Vagina (tissue), 2 donors: ENCODE measurements around the gene RCOR1. TPM values are rescaled to one million over a fixed set of nuclear protein-coding genes. Genes with fewer than 3 reads are reported as not detected.

Experiments
- DNase-seq, 2 donors: peaks; one replicate each; pipeline ENCODE4 v3.0.0-alpha.2; 2017; ENCODE audit errors: extremely low spot score in 2 of 2
- H3K27ac ChIP-seq: fragments of 200-600 bp; sonication (generic); one replicate; pipeline ENCODE4 v1.5.1; 2019
- H3K27me3 ChIP-seq: fragments of 200-600 bp; sonication (generic); one replicate; pipeline ENCODE4 v1.5.1; 2019
- H3K36me3 ChIP-seq, 2 donors: fragments of 200-600 bp; sonication (generic); one replicate each; pipeline ENCODE4 v1.5.1; 2017 to 2019
- H3K4me1 ChIP-seq: fragments of 200-600 bp; sonication (generic); one replicate; pipeline ENCODE4 v1.5.1; 2019
- H3K4me3 ChIP-seq, 2 donors: fragments of 200-600 bp; sonication (generic); 1 replicate in 1 of 2; 2 replicates in 1 of 2; pipeline ENCODE4 v1.5.1; 2016 to 2019
- H3K9me3 ChIP-seq: fragments of 200-600 bp; sonication (generic); one replicate; pipeline ENCODE4 v1.5.1; 2019
- CTCF ChIP-seq, 3 experiments: fragments of 450-650 bp in 2 of 3; fragments of 200-600 bp in 1 of 3; sonication (generic) in 1 of 3; IDR thresholded peaks; one replicate each; pipeline ENCODE4 v1.5.1; 2017 to 2019; ENCODE audit warnings: antibody characterized with exemption in 3 of 3, mild to moderate bottlenecking in 2 of 3, moderate library complexity in 2 of 3
- POLR2A ChIP-seq, 2 donors: fragments of 450-650 bp; IDR thresholded peaks; one replicate each; pipeline ENCODE4 v1.6.1; 2017; ENCODE audit warnings: antibody characterized with exemption in 2 of 2, mild to moderate bottlenecking in 2 of 2, moderate library complexity in 2 of 2
- POLR2AphosphoS5 ChIP-seq, 2 donors: sonication (generic); formaldehyde crosslinking; IDR thresholded peaks; one replicate each; pipeline ENCODE4 v1.9.0; 2017; ENCODE audit warnings: antibody characterized with exemption in 2 of 2, mild to moderate bottlenecking in 2 of 2, low read depth in 1 of 2; ENCODE audit not compliant: insufficient read depth in 1 of 2
- intact Hi-C: fragments of 100-400 bp; cut with DNase I; formaldehyde crosslinking; loops from one replicate; pipeline ENCODE4 v1.15.1; 2023
- total RNA-seq: library from RNA; depleted of rRNA; stranded (reverse); fragments of >200 nt; gene quantifications from one replicate; pipeline ENCODE4 v1.2.3, GENCODE V29; 2016

Gene RCOR1
- total RNA-seq, 1 donor from 2014 or later: 24.3 TPM

GRCh38 chr14:102771144-102771543 lies 178.7 kb downstream of the RCOR1 start:
- DNase-seq: no peak
- Histone ChIP-seq H3K27me3 (no peaks in the 10 kb centered on the region), H3K27ac (no peak overlapping the region), H3K36me3 (no peaks in the 10 kb centered on the region), H3K9me3 (no peaks in the 10 kb centered on the region), H3K4me3 (no peak overlapping the region), H3K4me1 (no peaks in the 10 kb centered on the region)
- intact Hi-C loops: loop anchor here (10.0 kb wide), 1 partner anchor 144 kb away; no protein-coding TSS in a partner anchor
- TF ChIP-seq CTCF (IDR thresholded peaks at IDR 0.05) (no peak), POLR2AphosphoS5 (IDR thresholded peaks at IDR 0.05; ENCODE audit: insufficient read depth in 1 of 2, low read depth in 1 of 2) (no peak), POLR2A (IDR thresholded peaks at IDR 0.05) (no peak)

- no peak overlapping the region for H3K4me3 ChIP-seq
- no peaks in the 10 kb centered on the region for H3K27me3 ChIP-seq
- H3K4me1 ChIP-seq: no peaks in the 10 kb centered on the region
- TF ChIP-seq POLR2AphosphoS5 (IDR thresholded peaks at IDR 0.05; ENCODE audit: insufficient read depth in 1 of 2, low read depth in 1 of 2) (no peak), POLR2A (IDR thresholded peaks at IDR 0.05) (no peak), CTCF (IDR thresholded peaks at IDR 0.05) (no peak)
- intact Hi-C loops: loop anchor here (10.0 kb wide), 1 partner anchor 142 kb away; no protein-coding TSS in a partner anchor
- DNase-seq: no peak
- H3K36me3 ChIP-seq: no peaks in the 10 kb centered on the region
- no peaks in the 10 kb centered on the region for H3K9me3 ChIP-seq
- H3K27ac ChIP-seq: no peak overlapping the region
These were observed 180.5 kb downstream of the RCOR1 start for GRCh38 chr14:102772781-102773570.

- peak overlapping the region; percentile 81 for H3K27ac ChIP-seq
These were observed 182.1 kb downstream of the RCOR1 start for GRCh38 chr14:102774391-102775153.

GRCh38 chr14:102775855-102776760 lies 183.7 kb downstream of the RCOR1 start:
- H3K4me1 ChIP-seq: peaks cover 22% of the 10 kb centered on the region
- DNase-seq: no peak
- H3K27ac ChIP-seq: peak overlapping the region; percentile 81
- intact Hi-C loops: loop anchor here (5.0 to 10.0 kb wide), 2 partner anchors 139 to 276 kb away; no protein-coding TSS in a partner anchor
- H3K4me3 ChIP-seq: no peak overlapping the region
- TF ChIP-seq POLR2AphosphoS5 (IDR thresholded peaks at IDR 0.05; ENCODE audit: insufficient read depth in 1 of 2, low read depth in 1 of 2) (peak in 1 of 2 donors; percentile 32), CTCF (IDR thresholded peaks at IDR 0.05) (no peak)
- no peaks in the 10 kb centered on the region for H3K9me3 ChIP-seq
- H3K27me3 ChIP-seq: no peaks in the 10 kb centered on the region
- no peaks in the 10 kb centered on the region for H3K36me3 ChIP-seq

More at GRCh38 chr14:102774391-102775153, 182.1 kb downstream of the RCOR1 start:
- H3K27me3 ChIP-seq: no peaks in the 10 kb centered on the region
- no peaks in the 10 kb centered on the region for H3K9me3 ChIP-seq
- no peak for DNase-seq
- intact Hi-C loops: loop anchor here (5.0 to 10.0 kb wide), 2 partner anchors 140 to 278 kb away; no protein-coding TSS in a partner anchor
- H3K4me3 ChIP-seq: no peak overlapping the region
- TF ChIP-seq POLR2A (IDR thresholded peaks at IDR 0.05): no peak
- TF ChIP-seq CTCF (IDR thresholded peaks at IDR 0.05): peak in 2 of 3 experiments; percentile 52 to 55
- peak in 1 of 2 donors; percentile 14 for TF ChIP-seq POLR2AphosphoS5 (IDR thresholded peaks at IDR 0.05; ENCODE audit: insufficient read depth in 1 of 2, low read depth in 1 of 2)
- H3K4me1 ChIP-seq: peaks cover 13% of the 10 kb centered on the region
- no peaks in the 10 kb centered on the region for H3K36me3 ChIP-seq
